Erythroblast (primary cell): Measurements from ENCODE around the gene AMBP.

ENCODE experiments used
- GATA1 ChIP-seq: IDR thresholded peaks from 2 replicates; pipeline ENCODE4 v1.6.1; 2011; ENCODE audit warnings: low read depth, mild to moderate bottlenecking, control low read depth, low read length, moderate library complexity
- POLR2A ChIP-seq: IDR thresholded peaks from 2 replicates; pipeline ENCODE4 v1.6.1; 2011; ENCODE audit warnings: mild to moderate bottlenecking, low read length

DNA sequence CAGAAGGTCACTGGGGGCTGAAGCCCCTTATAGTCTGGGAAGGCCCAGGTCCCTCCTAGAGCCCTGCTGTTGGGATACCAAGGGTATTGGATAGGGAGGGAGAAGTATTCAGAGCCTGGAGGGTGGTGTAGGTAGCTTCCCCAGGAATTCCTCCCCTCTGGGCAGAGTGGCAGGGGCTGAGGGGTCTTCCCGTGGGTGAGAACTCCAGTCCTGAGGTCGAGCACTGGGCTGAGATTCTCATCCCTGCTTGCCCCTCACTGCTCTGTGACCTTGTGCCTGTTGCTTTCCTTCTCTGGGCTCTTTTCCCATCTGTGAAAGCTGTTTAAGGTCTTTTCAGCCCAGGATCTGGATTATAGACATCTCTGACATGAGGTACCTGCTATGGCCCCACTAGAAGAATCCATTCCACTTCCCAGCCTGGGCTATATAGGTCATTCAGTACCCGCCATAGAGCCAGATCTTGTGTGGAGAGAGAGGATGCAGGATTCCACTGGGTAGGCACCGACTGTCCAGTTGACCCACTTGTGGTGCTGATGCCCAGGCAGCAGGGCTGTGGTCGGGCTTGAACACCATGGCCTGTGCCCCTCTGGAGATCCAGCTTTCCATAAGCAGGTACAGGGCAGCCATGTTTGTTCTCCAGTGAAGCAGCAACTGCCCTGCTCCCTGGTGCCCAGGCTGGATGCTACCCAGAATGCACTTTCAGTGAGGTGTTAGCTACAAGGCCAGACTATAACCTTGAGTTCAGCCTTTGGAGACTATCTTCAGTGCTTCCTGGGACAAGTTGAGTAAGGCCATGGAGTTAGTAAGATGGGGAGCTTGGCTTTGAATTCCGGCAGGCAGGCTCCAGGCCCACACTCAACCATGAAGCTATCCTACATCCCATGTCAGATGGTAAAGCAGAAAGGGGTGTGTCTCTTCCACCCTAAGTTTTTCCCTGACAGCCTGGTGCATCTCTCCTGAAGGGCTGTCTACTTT is 60.1 kb downstream of the AMBP start:
- TF ChIP-seq POLR2A (no peak), GATA1 (no peak)
